GM12878 (cell line): ENCODE data around the gene UBASH3A. TPM values are rescaled to one million over a fixed set of nuclear protein-coding genes. Genes with fewer than 3 reads are reported as not detected.

Source experiments
- ATAC-seq: fragments of 200-7000 bp; cut with Tn5 transposase; 3 replicates; pipeline ENCODE4 v1.9.1; 2020; ENCODE audit warnings: mild to moderate bottlenecking, moderate library complexity
- BruUV-seq: library from RNA; stranded (reverse); fragments of 400-500 nt; replicated peaks from 2 replicates; lab custom pipeline; 2021; lab: Mats Ljungman, UMichigan
- CTCF ChIA-PET: fragments of 300-600 bp; sonication (Branson Sonifier 250); formaldehyde crosslinking; extraction: SDS; loops from one replicate; lab custom pipeline; 2021; ENCODE audit warnings: inconsistent platforms; lab: Yijun Ruan, JAX
- POLR2A ChIA-PET: fragments of 350-600 bp; formaldehyde crosslinking; extraction: SDS; loops from one replicate; lab custom pipeline; 2021; ENCODE audit warnings: inconsistent platforms; lab: Charles Lee
- RAD21 ChIA-PET: fragments of 300-600 bp; sonication (Branson Sonifier 250); formaldehyde crosslinking; loops from one replicate; lab custom pipeline; 2023; ENCODE audit warnings: antibody characterized with exemption; ENCODE audit not compliant: unreplicated experiment; lab: Charles Lee
- SMC1A ChIA-PET: fragments of 300-600 bp; sonication (Branson Sonifier 250); formaldehyde crosslinking; loops from one replicate; lab custom pipeline; 2023; ENCODE audit not compliant: unreplicated experiment, uncharacterized antibody; lab: Charles Lee
- DNase-seq: peaks from one replicate; pipeline ENCODE4 v3.0.0-alpha.2; 2011; ENCODE audit warnings: low read depth, low spot score
- FAIRE-seq: peaks from 3 replicates; lab custom pipeline; 2011; peaks lifted over from hg19 to GRCh38; lab: Jason Lieb, UNC
- H2AFZ ChIP-seq: 2 replicates; pipeline ENCODE4 v1.6.0; 2011; ENCODE audit warnings: low read depth, low read length, control low read depth; ENCODE audit not compliant: control insufficient read depth
- H3K27ac ChIP-seq: 2 replicates; pipeline ENCODE4 v1.5.1; 2011; ENCODE audit warnings: control low read depth; ENCODE audit not compliant: control insufficient read depth, insufficient read depth
- H3K27me3 ChIP-seq, 2 experiments: replicated peaks in 1 of 2; 2 replicates each; pipeline versions ENCODE4 v1.6.0 to v1.6.1; 2011; ENCODE audit warnings: low read length in 1 of 2; ENCODE audit not compliant: control insufficient read depth in 2 of 2, insufficient read depth in 2 of 2
- H3K36me3 ChIP-seq, 2 experiments: 2 replicates each; pipeline ENCODE4 v1.5.1; 2011; ENCODE audit warnings: low read length in 1 of 2; ENCODE audit not compliant: control insufficient read depth in 2 of 2, insufficient read depth in 2 of 2
- H3K4me1 ChIP-seq: 2 replicates; pipeline ENCODE4 v1.6.1; 2011; ENCODE audit warnings: mild to moderate bottlenecking, low read length, moderate library complexity, mixed read lengths; ENCODE audit not compliant: control insufficient read depth, insufficient read depth
- H3K4me2 ChIP-seq: 2 replicates; pipeline ENCODE4 v1.6.0; 2011; ENCODE audit warnings: control low read depth; ENCODE audit not compliant: control insufficient read depth, insufficient read depth
- H3K4me3 ChIP-seq: fragments of 200-600 bp; sonication (generic); 2 replicates; pipeline ENCODE4 v1.5.1; 2016
- H3K79me2 ChIP-seq: 2 replicates; pipeline ENCODE4 v1.6.0; 2011; ENCODE audit warnings: low read length; ENCODE audit not compliant: control insufficient read depth, insufficient read depth
- H3K9ac ChIP-seq: 2 replicates; pipeline ENCODE4 v1.8.0; 2011; ENCODE audit warnings: low read length, control low read depth, mixed read lengths; ENCODE audit not compliant: control insufficient read depth, insufficient read depth
- H3K9me3 ChIP-seq: replicated peaks from 3 replicates; pipeline ENCODE4 v1.5.1; 2011; ENCODE audit warnings: mild to moderate bottlenecking, low read length; ENCODE audit not compliant: control insufficient read depth, insufficient read depth
- H4K20me1 ChIP-seq: 2 replicates; pipeline ENCODE4 v1.6.0; 2011; ENCODE audit not compliant: control insufficient read depth, insufficient read depth
- BCL11A ChIP-seq: IDR thresholded peaks from 2 replicates; pipeline ENCODE4 v1.6.1; 2011; ENCODE audit warnings: low read depth, low read length
- HCFC1 ChIP-seq: fragments of 150-350 bp; IDR thresholded peaks from 2 replicates; pipeline ENCODE4 v1.6.1; 2014; ENCODE audit warnings: low read length
- IKZF2 ChIP-seq, 2 experiments: fragments of 450-650 bp; IDR thresholded peaks; 2 replicates each; pipeline ENCODE4 v1.6.1; 2017; ENCODE audit warnings: mild to moderate bottlenecking in 2 of 2, moderate library complexity in 2 of 2
- KLF5 ChIP-seq: fragments of 450-650 bp; IDR thresholded peaks from 2 replicates; pipeline ENCODE4 v1.6.1; 2014; ENCODE audit warnings: mild to moderate bottlenecking; ENCODE audit not compliant: partially characterized antibody
- NBN ChIP-seq: fragments of 450-650 bp; IDR thresholded peaks from 2 replicates; pipeline ENCODE4 v1.6.1; 2016
- PML ChIP-seq: IDR thresholded peaks from 2 replicates; pipeline ENCODE4 v1.6.1; 2012; ENCODE audit warnings: low read length, inconsistent platforms
- SMAD1 ChIP-seq: fragments of 450-650 bp; IDR thresholded peaks from 2 replicates; pipeline ENCODE4 v1.6.1; 2018; ENCODE audit warnings: mild to moderate bottlenecking, low read depth; ENCODE audit not compliant: partially characterized antibody
- TBL1XR1 ChIP-seq: IDR thresholded peaks from 2 replicates; pipeline ENCODE4 v1.6.1; 2012; ENCODE audit warnings: low read depth, low read length, improper control_type of control experiment
- WRNIP1 ChIP-seq: IDR thresholded peaks from 2 replicates; pipeline ENCODE4 v1.6.1; 2011; ENCODE audit warnings: low read depth, low read length, improper control_type of control experiment, borderline replicate concordance
- ZSCAN29 ChIP-seq: fragments of 450-650 bp; IDR thresholded peaks from 2 replicates; pipeline ENCODE4 v1.6.1; 2017; ENCODE audit warnings: mild to moderate bottlenecking, moderate library complexity
- whole genome bisulfite sequencing: methylation state at CpG from one replicate; pipeline ENCODE4 v1.1.6; 2016; ENCODE audit warnings: low lambda C conversion rate; ENCODE audit not compliant: insufficient replicate concordance, insufficient coverage; ENCODE audit errors: missing lambda C conversion rate; 5-methylcytosine and 5-hydroxymethylcytosine counted together
- in situ Hi-C: fragments of 300-500 bp; cut with MboI; formaldehyde crosslinking; loops from 9 replicates; pipeline ENCODE4 v1.14.3; 2018; ENCODE audit warnings: mixed read lengths
- intact Hi-C: fragments of 100-400 bp; cut with micrococcal nuclease; formaldehyde crosslinking; loops from one replicate; pipeline ENCODE4 v1.14.2; 2022; ENCODE audit not compliant: unreplicated experiment
- polyA plus RNA-seq, 11 experiments: library from polyadenylated mRNA; depleted of rRNA in 4 of 11; unstranded in 6 of 11; stranded (reverse) in 5 of 11; fragments of >200 nt; fragmentation: Nextera tagmentation in 4 of 11; fragmentation: Illumina TruSeq in 1 of 11; extraction: Ambion mirVana in 4 of 11; extraction: Trizol in 1 of 11; gene quantifications; 1 replicate in 1 of 11; 2 replicates in 10 of 11; pipeline versions ENCODE4 v1.2.1 to v1.2.3, GENCODE V29; 2011 to 2016; ENCODE audit warnings: inconsistent platforms in 2 of 11, missing spikeins in 2 of 11, low read depth in 1 of 11
- total RNA-seq, 4 experiments: library from RNA; depleted of rRNA in 3 of 4; stranded (reverse); fragments of >200 nt in 3 of 4; fragmentation: Illumina TruSeq in 1 of 4; extraction: Trizol in 1 of 4; gene quantifications; 2 replicates each; pipeline versions ENCODE4 v1.2.1 to v1.2.3, GENCODE V29; 2013 to 2021
- TF ChIP-seq, protein P1 (sequence below): fragments of 450-650 bp; IDR thresholded peaks from 2 replicates; pipeline ENCODE4 v1.6.1; 2016; ENCODE audit warnings: mild to moderate bottlenecking
- TF ChIP-seq, protein P2 (sequence below): fragments of 150-350 bp; IDR thresholded peaks from 2 replicates; pipeline ENCODE4 v1.6.1; 2014; ENCODE audit warnings: mild to moderate bottlenecking, low read depth, low read length
- TF ChIP-seq, protein P3 (sequence below): fragments of 450-650 bp; IDR thresholded peaks from 2 replicates; pipeline ENCODE4 v1.6.1; 2017; ENCODE audit warnings: mild to moderate bottlenecking, low read depth, inconsistent platforms; ENCODE audit not compliant: poor library complexity, severe bottlenecking

Gene UBASH3A
- total and polyA plus RNA-seq, 10 of the 15 experiments (the other 5 are each of a cell fraction or from before 2014, with no cell fraction given) = 0.04 to 0.39 (median 0.23) TPM; not detected in 1

DNA sequence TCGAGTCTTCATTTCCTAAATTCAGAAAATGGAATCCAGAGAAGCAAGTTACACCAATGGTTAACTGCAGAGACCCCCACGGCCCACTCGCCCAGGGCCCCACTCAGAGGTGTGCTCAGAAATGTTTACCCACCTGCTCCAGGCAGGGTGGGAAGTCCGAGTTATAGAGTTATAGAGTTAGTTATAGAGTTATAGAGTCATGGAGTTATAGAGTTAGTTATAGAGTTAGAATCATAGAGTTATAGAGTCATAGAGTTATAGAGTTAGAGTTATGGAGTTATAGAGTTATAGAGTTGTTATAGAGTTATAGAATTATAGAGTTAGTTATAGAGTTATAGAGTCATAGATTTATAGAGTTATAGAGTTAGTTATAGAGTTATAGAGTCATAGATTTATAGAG lies 31.7 kb downstream of the UBASH3A start:
- ChIA-PET POLR2A (interaction anchor here (1.9 kb wide), 1 partner anchor 14 kb away, joined by 6 read pairs; no protein-coding TSS in a partner anchor), SMC1A (interaction anchor here (1.5 to 8.6 kb wide), 3 partner anchors 11 to 124 kb away, joined by 3 to 68 read pairs (median 7); no protein-coding TSS in a partner anchor), RAD21 (interaction anchor here (1.6 kb wide), 1 partner anchor 11 kb away, joined by 3 read pairs; no protein-coding TSS in a partner anchor), CTCF (interaction anchor here (1.0 to 1.7 kb wide), 2 partner anchors 9 to 12 kb away, joined by 3 to 4 read pairs; no protein-coding TSS in a partner anchor)
- Histone ChIP-seq H3K27ac (no peak overlapping the region), H3K4me2 (no peak overlapping the region), H3K9ac (no peak overlapping the region), H3K27me3 (no peaks in the 10 kb centered on the region), H3K4me3 (no peak overlapping the region), H3K36me3 (no peaks in the 10 kb centered on the region), H3K79me2 (no peaks in the 10 kb centered on the region), H2AFZ (no peak overlapping the region), H3K4me1 (peaks cover 12% of the 10 kb centered on the region), H4K20me1 (no peaks in the 10 kb centered on the region), H3K9me3 (peaks cover 6% of the 10 kb centered on the region)
- BruUV-seq = no TSS peak
- DNase-seq = no peak
- intact Hi-C loops (no loop called here), in situ Hi-C loops (no loop called here)
- ATAC-seq = no peak
- WGBS = 39% methylated on average over 4 of the region's 4 CpGs
- FAIRE-seq = no peak
- TF ChIP-seq, protein P1, sequence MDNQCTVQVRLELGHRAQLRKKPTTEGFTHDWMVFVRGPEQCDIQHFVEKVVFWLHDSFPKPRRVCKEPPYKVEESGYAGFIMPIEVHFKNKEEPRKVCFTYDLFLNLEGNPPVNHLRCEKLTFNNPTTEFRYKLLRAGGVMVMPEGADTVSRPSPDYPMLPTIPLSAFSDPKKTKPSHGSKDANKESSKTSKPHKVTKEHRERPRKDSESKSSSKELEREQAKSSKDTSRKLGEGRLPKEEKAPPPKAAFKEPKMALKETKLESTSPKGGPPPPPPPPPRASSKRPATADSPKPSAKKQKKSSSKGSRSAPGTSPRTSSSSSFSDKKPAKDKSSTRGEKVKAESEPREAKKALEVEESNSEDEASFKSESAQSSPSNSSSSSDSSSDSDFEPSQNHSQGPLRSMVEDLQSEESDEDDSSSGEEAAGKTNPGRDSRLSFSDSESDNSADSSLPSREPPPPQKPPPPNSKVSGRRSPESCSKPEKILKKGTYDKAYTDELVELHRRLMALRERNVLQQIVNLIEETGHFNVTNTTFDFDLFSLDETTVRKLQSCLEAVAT = no peak
- TF ChIP-seq SMAD1 (no peak), HCFC1 (no peak), TBL1XR1 (no peak), WRNIP1 (no peak), PML (no peak), KLF5 (no peak), NBN (no peak), ZSCAN29 (no peak), BCL11A (no peak), IKZF2 (IDR thresholded peaks at IDR 0.05) (no peak)
- TF ChIP-seq, protein P2, sequence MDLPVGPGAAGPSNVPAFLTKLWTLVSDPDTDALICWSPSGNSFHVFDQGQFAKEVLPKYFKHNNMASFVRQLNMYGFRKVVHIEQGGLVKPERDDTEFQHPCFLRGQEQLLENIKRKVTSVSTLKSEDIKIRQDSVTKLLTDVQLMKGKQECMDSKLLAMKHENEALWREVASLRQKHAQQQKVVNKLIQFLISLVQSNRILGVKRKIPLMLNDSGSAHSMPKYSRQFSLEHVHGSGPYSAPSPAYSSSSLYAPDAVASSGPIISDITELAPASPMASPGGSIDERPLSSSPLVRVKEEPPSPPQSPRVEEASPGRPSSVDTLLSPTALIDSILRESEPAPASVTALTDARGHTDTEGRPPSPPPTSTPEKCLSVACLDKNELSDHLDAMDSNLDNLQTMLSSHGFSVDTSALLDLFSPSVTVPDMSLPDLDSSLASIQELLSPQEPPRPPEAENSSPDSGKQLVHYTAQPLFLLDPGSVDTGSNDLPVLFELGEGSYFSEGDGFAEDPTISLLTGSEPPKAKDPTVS = no peak
- TF ChIP-seq, protein P3, sequence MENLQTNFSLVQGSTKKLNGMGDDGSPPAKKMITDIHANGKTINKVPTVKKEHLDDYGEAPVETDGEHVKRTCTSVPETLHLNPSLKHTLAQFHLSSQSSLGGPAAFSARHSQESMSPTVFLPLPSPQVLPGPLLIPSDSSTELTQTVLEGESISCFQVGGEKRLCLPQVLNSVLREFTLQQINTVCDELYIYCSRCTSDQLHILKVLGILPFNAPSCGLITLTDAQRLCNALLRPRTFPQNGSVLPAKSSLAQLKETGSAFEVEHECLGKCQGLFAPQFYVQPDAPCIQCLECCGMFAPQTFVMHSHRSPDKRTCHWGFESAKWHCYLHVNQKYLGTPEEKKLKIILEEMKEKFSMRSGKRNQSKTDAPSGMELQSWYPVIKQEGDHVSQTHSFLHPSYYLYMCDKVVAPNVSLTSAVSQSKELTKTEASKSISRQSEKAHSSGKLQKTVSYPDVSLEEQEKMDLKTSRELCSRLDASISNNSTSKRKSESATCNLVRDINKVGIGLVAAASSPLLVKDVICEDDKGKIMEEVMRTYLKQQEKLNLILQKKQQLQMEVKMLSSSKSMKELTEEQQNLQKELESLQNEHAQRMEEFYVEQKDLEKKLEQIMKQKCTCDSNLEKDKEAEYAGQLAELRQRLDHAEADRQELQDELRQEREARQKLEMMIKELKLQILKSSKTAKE = no peak
